Activated T-cell treated with anti-CD3 and anti-CD28 coated beads, Interleukin-2, amount 50 U/mL, for 4 hours (primary cell): Measurements from ENCODE around the gene RDH11. TPM values are rescaled to one million over a fixed set of nuclear protein-coding genes. Genes with fewer than 3 reads are reported as not detected.
"Not testable (repeated sequence)": the region's sequence is repeated elsewhere in the genome, so short reads cannot be mapped to it uniquely, and the experiment has no call there.

Experiments used
- ATAC-seq, 2 donors: fragments of 200-7000 bp; cut with Tn5 transposase; one replicate each; pipeline ENCODE4 v1.10.0; 2021
- DNase-seq: peaks from one replicate; pipeline ENCODE4 v3.0.0-alpha.2; 2020
- H3K27me3 Mint-ChIP-seq: one replicate; pipeline ENCODE4 v1.8.0; 2021; ENCODE audit warnings: low read depth, mixed read lengths
- H3K36me3 Mint-ChIP-seq: one replicate; pipeline ENCODE4 v1.8.0; 2022; ENCODE audit warnings: mixed read lengths; ENCODE audit not compliant: insufficient read depth
- H3K4me1 Mint-ChIP-seq: one replicate; pipeline ENCODE4 v1.8.0; 2021; ENCODE audit warnings: low read depth, mixed read lengths
- H3K4me3 Mint-ChIP-seq: one replicate; pipeline ENCODE4 v1.8.0; 2021; ENCODE audit warnings: mild to moderate bottlenecking, moderate library complexity, mixed read lengths
- H3K9me3 Mint-ChIP-seq: one replicate; pipeline ENCODE4 v1.8.0; 2021; ENCODE audit warnings: mixed read lengths
- total RNA-seq, 3 donors: library from RNA; stranded (reverse); gene quantifications; one replicate each; pipeline ENCODE4 v1.2.1, GENCODE V29; 2021

Gene RDH11
- total RNA-seq, 3 donors from 2014 or later, result 37.9 to 43.3 (median 42.5) TPM

DNA sequence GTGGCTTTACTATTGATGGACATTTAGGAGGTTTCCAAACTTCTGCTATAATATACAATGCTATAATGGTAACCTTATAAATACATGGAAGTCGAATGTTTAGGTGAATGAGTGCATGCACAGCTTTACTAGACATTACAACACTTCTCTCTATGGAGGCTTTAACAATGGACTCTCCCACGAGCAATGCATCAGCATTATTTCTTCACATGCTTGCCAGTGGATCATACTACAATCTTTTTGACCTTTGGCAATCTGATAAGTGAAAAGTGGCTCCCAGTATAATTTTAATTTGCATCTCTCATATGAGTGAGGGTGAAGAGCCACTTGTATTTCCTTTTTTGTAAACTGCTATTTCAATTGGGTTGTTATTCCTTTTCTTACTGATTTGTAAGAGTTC is 24.3 kb upstream of the RDH11 start:
- H3K4me1 Mint-ChIP-seq, result peaks cover 4% of the 10 kb centered on the region
- DNase-seq, result no peak
- no peak for ATAC-seq
- H3K36me3 Mint-ChIP-seq, result no peaks in the 10 kb centered on the region
- peaks cover 31% of the 10 kb centered on the region for H3K27me3 Mint-ChIP-seq
- H3K4me3 Mint-ChIP-seq, result no peak overlapping the region
- no peaks in the 10 kb centered on the region for H3K9me3 Mint-ChIP-seq

DNA sequence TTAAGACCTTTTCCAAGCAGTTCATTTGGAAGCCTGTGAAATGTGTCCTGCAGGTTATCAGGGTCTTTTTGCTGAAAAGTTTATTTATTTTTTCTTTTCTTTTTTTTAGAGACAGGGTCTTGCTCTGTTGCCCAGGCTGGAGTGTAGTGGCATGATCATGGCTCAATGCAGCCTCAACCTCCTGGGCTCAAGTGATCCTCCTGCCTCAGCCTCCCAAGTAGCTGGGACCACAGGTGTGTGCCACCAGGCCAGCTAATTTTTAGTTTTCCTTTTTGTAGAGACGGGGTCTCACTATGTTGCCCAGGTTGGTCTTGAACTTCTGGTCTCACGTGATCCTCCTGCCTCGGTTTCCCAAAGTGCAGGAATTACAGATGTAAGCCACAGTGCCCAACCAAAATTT is 23.8 kb upstream of the RDH11 start:
- H3K9me3 Mint-ChIP-seq, ATAC-seq, H3K4me1 Mint-ChIP-seq, H3K36me3 Mint-ChIP-seq, DNase-seq, H3K4me3 Mint-ChIP-seq: not testable (repeated sequence)
- peaks cover 28% of the 10 kb centered on the region for H3K27me3 Mint-ChIP-seq

DNA sequence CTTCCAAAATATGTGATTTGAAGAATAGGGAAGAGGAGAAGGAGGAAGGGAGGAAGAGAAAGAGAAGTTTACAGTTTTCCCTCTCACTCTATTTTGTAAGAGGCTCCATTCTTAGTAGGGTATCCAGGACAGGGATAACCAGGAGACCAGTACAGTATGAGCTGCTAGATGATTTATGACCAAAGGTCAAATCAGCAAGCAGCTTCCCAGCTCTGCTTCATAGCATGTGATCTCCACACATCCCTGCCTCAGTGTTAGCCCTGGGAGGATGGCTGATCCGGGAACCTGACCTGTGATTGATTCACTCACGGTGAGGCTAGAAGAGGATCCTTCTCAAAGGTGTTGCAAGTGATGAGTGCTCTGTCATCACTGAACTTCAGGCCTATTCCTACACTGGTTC is 22.7 kb upstream of the RDH11 start:
- Mint-ChIP-seq H3K9me3 (no peaks in the 10 kb centered on the region), H3K4me1 (peaks cover 4% of the 10 kb centered on the region), H3K36me3 (no peaks in the 10 kb centered on the region), H3K27me3 (peaks cover 23% of the 10 kb centered on the region), H3K4me3 (no peak overlapping the region)
- no peak for DNase-seq
- ATAC-seq, result no peak

DNA sequence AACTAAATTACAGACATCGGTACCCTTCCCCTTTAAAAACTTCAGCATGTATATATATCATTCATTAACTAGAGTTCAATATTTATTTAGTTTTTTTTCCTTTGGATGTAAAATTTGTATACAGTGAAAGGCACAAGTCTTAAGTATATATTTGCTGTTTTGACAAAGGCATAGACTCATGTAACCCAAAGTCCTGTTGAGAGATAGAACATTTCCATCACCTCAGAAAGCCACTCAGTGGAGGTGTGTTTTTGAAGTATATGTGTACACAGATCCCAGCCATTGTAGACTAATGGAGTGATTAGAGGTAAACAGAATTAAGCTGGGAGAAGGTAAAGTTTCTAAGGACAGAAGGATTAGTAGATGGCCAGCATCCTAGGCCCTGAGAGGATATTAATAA is 21.5 kb upstream of the RDH11 start:
- H3K27me3 Mint-ChIP-seq, result peaks cover 11% of the 10 kb centered on the region
- DNase-seq (no peak), ATAC-seq (no peak)
- H3K4me3 Mint-ChIP-seq, result no peak overlapping the region
- H3K9me3 Mint-ChIP-seq, result no peaks in the 10 kb centered on the region
- H3K4me1 Mint-ChIP-seq, result peaks cover 1% of the 10 kb centered on the region
- no peaks in the 10 kb centered on the region for H3K36me3 Mint-ChIP-seq

DNA sequence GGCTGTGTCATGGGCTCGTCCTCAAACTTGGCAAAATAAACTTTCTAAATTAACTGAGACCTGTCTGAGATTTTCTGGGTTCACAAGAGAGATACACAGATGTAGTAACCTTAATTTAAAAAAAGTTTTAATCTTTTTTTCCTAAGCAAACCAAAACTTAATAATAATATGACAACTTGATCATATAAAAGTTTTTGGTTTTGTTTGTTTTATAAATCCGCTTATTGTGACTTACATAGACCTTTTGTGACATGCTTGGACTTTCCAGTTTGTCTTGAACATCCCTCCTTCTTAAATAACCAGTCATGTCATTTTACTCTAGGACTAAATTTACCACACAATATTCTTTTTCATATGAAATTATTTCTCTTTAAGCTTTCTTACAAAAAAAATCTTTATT is 14.6 kb upstream of the RDH11 start:
- Mint-ChIP-seq H3K9me3 (peaks cover 4% of the 10 kb centered on the region), H3K4me3 (no peak overlapping the region), H3K36me3 (no peaks in the 10 kb centered on the region), H3K27me3 (peaks cover 3% of the 10 kb centered on the region), H3K4me1 (no peaks in the 10 kb centered on the region)
- DNase-seq, result no peak
- no peak for ATAC-seq

DNA sequence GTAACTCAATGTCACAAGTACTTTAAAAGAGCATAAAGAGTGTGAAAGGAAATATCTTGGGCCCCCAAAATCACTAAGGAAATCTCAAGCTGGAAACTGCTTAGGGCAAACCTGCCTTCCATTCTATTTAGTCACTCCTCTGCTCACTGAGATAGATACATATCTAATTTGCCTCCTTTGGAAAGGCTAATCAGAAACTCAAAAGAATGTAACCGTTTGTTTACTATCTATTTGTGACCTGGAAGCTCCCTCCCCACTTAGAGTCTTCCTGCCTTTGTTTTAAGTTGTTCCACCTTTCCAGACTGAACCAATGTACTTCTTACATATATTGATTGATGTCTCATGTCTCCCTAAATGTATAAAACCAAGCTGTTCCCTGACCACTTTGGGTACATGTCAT is 14.2 kb upstream of the RDH11 start:
- not testable (repeated sequence) for H3K36me3 Mint-ChIP-seq, H3K4me1 Mint-ChIP-seq, H3K9me3 Mint-ChIP-seq, DNase-seq, ATAC-seq, H3K27me3 Mint-ChIP-seq, H3K4me3 Mint-ChIP-seq

DNA sequence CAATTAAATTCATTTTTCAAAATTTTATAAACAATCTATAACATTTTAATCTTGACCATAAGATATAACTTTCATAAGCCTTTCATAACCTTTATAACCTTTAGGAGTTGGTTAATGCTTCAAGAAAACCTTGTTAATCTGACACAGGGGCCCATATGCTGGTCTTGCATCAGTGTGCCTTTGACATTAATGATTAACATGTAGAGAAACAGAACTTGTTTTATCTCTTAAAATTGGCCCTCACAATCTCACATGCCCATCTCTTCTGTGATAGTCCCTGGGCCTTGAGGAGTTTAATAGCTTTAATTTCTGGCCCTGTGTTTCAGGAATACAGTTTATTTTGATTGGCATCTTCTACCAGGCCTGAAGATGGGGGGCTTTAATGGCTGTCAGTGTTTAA is 13.8 kb upstream of the RDH11 start:
- not testable (repeated sequence) for H3K4me3 Mint-ChIP-seq, H3K4me1 Mint-ChIP-seq, H3K36me3 Mint-ChIP-seq, H3K27me3 Mint-ChIP-seq, DNase-seq, H3K9me3 Mint-ChIP-seq, ATAC-seq

DNA sequence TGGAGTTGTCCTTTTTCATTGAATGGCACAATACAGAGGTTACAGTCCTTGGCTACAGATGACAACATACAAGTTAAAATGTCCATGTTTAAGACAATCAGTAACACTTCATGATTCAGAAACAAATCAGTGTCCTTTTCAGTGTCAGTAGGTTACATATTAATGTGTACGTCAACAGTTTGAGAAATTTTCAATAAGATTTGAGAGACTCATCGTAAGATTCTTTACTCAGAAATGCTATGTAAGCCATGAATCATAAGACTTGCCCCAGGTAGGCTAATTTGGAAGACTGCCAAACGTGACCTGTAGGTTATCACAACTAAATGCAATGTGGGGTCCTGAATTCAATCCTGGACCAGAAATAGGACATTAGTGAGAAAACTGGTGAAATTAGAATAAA is 9.6 kb upstream of the RDH11 start:
- Mint-ChIP-seq H3K27me3 (peaks cover 3% of the 10 kb centered on the region), H3K4me3 (no peak overlapping the region), H3K4me1 (no peaks in the 10 kb centered on the region), H3K9me3 (peaks cover 4% of the 10 kb centered on the region), H3K36me3 (no peaks in the 10 kb centered on the region)
- ATAC-seq (no peak), DNase-seq (no peak)

DNA sequence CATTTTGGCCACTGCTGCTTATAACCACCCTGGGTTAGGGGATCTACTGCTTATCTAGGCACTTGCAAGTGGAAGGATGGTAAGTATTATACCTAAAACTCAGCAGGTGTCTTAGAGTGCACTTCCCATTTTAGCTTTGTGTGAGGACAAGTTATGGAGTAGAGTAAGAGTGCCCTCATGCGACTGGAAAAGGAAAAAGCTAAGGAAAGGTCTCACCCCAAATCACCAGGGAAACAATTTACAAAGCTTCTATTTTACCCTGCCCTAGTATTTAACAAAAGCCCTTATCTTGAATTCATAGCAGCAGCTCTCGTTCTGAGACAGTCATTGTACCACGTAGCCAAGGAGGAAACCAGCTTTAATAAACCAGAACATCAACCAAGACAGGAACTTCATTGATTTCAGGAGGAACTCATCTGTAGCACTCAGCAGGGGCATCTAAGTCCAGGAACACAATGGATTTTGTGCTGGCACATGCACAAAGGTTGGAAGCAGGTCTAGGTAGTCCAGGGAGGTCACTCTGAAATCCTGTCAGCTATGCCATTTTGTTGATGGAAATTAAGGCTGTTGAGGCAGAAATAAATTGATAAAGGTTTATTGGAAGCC is 9.0 kb upstream of the RDH11 start:
- ATAC-seq (peak; percentile 60 to 71), DNase-seq (no peak)
- H3K27me3 Mint-ChIP-seq, result peaks cover 3% of the 10 kb centered on the region
- no peaks in the 10 kb centered on the region for H3K9me3 Mint-ChIP-seq
- no peaks in the 10 kb centered on the region for H3K36me3 Mint-ChIP-seq
- H3K4me1 Mint-ChIP-seq, result no peaks in the 10 kb centered on the region
- no peak overlapping the region for H3K4me3 Mint-ChIP-seq

DNA sequence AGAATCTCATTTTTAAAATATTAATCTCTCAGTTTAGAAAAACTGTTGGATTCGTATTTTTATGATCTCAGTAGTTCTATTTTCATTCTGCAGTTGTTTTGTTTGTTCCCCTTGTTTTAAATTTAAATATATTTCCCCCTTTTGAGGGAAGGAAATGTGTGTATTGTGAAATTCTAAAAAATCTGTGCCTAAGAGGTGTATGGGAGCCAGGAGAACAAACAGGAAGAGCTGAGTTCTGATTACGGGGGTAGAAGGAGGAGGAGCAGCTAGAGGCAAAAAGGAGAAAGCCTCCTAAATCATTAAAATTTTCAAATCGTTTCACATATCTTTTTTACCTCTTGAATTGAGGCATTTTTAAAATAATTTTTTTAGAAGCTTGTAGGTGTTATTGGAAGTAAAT is 8.4 kb upstream of the RDH11 start:
- no peaks in the 10 kb centered on the region for H3K36me3 Mint-ChIP-seq
- no peak for DNase-seq
- peaks cover 3% of the 10 kb centered on the region for H3K27me3 Mint-ChIP-seq
- ATAC-seq, result no peak
- no peak overlapping the region for H3K4me3 Mint-ChIP-seq
- no peaks in the 10 kb centered on the region for H3K4me1 Mint-ChIP-seq
- H3K9me3 Mint-ChIP-seq, result no peaks in the 10 kb centered on the region

DNA sequence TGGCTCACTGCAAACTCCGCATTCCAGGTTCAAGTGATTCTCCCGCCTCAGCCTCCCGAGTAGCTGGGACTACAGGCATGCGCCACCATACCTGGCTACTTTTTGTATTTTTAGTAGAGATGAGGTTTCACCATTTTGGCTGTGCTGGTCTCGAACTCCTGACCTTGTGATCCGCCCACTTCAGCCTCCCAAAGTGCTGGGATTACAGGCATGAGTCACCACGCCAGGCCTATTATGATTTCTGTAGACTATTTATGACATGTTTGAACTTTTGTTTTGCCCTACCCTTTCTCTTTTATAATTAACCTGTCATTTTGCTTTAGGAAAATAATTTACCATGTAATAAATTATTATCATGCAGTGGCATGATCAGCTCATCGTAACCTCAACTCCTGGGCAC is 5.9 kb upstream of the RDH11 start, which contains the start of gene RDH12:
Gene RDH12, plus strand, starts transcription at position 395 of the 400 bp plus-strand sequence. CDS start 20,757 bp downstream, outside the sequence.
- DNase-seq, H3K36me3 Mint-ChIP-seq, H3K4me3 Mint-ChIP-seq, H3K4me1 Mint-ChIP-seq, H3K9me3 Mint-ChIP-seq, ATAC-seq, H3K27me3 Mint-ChIP-seq: not testable (repeated sequence)

DNA sequence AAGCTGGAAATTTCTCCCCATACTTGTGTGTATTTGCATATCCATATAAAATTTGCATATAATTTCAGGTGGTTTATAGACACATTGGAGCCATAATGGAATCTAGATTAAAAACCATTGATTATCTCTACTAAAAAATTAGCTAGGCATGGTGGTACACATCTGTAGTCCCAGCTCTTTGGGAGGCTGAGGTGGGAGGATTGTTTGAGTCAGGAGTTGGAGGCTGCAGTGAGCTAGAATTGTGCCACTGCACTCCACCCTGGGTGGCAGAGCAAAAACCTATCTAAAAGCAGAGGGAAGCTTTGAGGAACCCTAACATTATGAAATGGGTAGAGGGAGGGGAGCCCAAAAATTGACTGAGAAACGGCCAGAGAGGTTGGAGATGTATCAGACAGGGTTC is 2.6 kb upstream of the RDH11 start:
- Mint-ChIP-seq H3K9me3 (no peaks in the 10 kb centered on the region), H3K4me3 (no peak overlapping the region)

DNA sequence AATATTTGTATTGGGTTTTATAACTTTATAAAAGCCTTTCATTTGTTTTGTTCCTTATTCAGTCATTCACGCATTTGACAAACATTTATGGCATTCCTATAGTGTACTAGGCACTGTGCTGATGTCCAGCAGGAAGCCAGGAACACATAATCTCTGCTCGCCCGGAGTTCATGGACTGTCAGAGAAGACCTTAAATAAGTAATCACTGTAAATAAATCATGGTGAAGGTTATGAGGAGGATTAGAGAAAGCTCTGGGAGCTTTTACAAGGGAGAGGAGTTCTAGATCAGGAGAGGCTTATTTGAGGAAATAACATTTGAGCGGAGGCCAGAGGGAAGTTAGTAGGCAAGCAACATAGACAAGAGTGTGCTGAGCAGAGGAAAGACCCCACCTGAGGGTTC is 1.4 kb upstream of the RDH11 start:
- no peaks in the 10 kb centered on the region for H3K9me3 Mint-ChIP-seq
- H3K36me3 Mint-ChIP-seq, result peaks cover 4% of the 10 kb centered on the region
- ATAC-seq (no peak), DNase-seq (no peak)
- no peaks in the 10 kb centered on the region for H3K27me3 Mint-ChIP-seq
- H3K4me3 Mint-ChIP-seq, result no peak overlapping the region
- peaks cover 25% of the 10 kb centered on the region for H3K4me1 Mint-ChIP-seq

More for the DNA sequence above, 2.6 kb upstream of the RDH11 start:
- Mint-ChIP-seq H3K4me1 (peaks cover 20% of the 10 kb centered on the region), H3K27me3 (no peaks in the 10 kb centered on the region), H3K36me3 (no peaks in the 10 kb centered on the region)
- no peak for ATAC-seq
- no peak for DNase-seq

DNA sequence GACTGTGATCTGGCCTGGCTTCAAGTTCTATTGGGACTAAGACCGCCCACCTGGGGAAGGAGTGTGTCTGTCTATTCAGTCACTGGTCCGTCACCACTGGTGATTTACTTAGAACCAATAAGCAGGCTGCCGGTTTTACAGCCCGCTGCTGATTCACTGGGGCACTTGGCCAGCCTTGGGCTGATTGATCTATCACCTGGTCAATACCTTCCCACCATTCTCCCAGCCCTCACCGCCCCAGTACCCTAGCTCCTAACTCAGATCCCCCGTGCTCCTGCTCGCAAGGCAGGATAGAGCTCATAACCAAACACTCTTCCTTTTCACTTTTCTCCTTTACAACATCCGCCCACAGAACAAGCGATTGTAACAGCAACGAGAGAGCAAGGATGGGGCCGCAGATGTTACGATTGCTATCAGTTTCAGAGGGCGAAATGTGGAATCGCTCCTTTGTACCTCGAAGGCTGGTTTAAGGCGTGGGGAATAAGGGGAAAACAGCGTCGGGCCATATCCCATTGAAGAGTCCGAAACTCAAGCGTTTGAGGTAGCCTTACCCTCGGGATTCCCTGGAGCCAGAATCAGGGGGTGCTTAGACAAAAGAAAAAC is 672 bp downstream of the RDH11 start:
- Mint-ChIP-seq H3K36me3 (peaks cover 21% of the 10 kb centered on the region), H3K9me3 (no peaks in the 10 kb centered on the region), H3K4me1 (peaks cover 26% of the 10 kb centered on the region), H3K27me3 (no peaks in the 10 kb centered on the region), H3K4me3 (peak overlapping the region; percentile 97)
- DNase-seq (peak; percentile 51), ATAC-seq (peak; percentile 85 to 86)

DNA sequence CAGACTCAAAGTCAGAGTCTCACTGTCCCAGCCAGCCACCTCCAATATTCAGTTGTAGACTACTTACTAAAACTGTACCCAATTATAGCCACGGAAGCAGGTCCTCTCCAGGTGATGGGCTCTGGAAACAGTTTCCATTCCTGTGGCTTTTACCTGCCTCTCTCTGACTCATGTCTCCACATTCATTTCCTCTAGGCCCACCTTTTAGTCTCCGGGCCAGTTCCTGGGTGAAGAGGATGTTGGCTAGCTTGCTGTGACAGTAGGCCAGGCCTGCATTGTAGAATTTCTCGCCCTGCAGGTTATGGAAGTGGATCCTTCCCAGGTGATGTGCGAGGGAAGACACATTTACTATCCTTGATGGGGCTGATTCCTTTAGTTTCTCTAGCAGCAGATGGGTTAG is 5.6 kb downstream of the RDH11 start:
- H3K9me3 Mint-ChIP-seq, result no peaks in the 10 kb centered on the region
- no peak for DNase-seq
- peaks cover 49% of the 10 kb centered on the region for H3K36me3 Mint-ChIP-seq
- H3K4me3 Mint-ChIP-seq, result no peak overlapping the region
- H3K27me3 Mint-ChIP-seq, result no peaks in the 10 kb centered on the region
- no peak for ATAC-seq
- peaks cover 22% of the 10 kb centered on the region for H3K4me1 Mint-ChIP-seq
